ENCODE measurements around the gene PLOD1. TPM values are rescaled to one million over a fixed set of nuclear protein-coding genes. Genes with fewer than 3 reads are reported as not detected.

The PLOD1 gene
- total and polyA plus RNA-seq, 2 donors (not counting 1 experiment from before 2014, with no cell fraction given), result 10.4 to 13.4 TPM

DNA sequence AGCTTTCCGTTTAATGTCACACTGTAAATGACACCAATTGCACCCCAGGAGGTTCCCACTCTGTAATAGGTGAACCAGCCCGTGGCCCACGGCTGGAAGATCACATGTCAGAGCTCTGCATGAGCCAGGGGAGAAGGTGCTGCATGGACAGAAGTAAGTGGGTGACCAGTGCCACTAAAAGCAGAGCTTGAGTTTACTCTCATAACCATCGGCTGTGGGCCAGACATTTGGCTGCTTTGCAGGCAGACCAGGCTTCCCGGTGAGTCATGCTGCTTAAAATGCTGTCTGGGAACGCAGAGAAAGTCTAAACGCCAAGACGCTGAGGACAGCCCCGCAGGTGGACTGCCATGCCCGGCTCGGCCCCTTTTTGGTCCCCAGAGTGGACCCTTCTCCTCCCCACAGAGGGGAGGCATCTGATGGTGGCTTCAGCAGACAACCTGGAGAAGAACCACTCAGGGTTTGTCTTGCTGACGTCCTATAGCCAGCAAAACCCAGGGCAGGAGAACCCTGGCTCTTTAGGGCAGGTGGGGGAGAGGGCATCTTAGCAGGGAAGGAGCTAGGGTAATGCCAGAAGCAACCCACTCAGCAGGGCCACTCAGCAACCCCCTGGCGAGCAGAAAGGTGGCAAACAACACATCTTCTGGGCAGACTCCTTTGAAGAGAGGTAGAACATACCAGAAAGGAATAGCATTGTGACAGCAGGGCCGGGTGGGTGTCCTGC, 15.6 kb upstream of the PLOD1 start:
- Mint-ChIP-seq H3K4me1 (peaks cover 25% of the 10 kb centered on the region), H3K27ac (no peak overlapping the region), H3K9me3 (ENCODE audit: insufficient read depth) (no peaks in the 10 kb centered on the region), H3K27me3 (no peaks in the 10 kb centered on the region), H3K4me3 (no peak overlapping the region)
- intact Hi-C loops (cut with micrococcal nuclease), result no loop called here
- Histone ChIP-seq H4K20me1 (ENCODE audit: control insufficient read depth, insufficient read depth, low read length, poor library complexity, severe bottlenecking) (peaks cover 49% of the 10 kb centered on the region), H3K9ac (ENCODE audit: low read length) (no peak overlapping the region), H3K4me2 (replicated peaks; ENCODE audit: low read depth, low read length, poor library complexity, severe bottlenecking) (no peak overlapping the region), H3K27me3 (replicated peaks in 1 of 4; ENCODE audit: control extremely low read depth in 1 of 4, control insufficient read depth in 3 of 4, insufficient read depth in 4 of 4, low read length in 3 of 4) (no peaks in the 10 kb centered on the region), H3K4me1 (ENCODE audit: control insufficient read depth in 2 of 2, insufficient read depth in 2 of 2, low read length in 2 of 2) (peaks cover 6 to 10% of the 10 kb centered on the region in 2 donors), H2AFZ (ENCODE audit: insufficient read depth, low read depth, low read length, poor library complexity, severe bottlenecking) (no peak overlapping the region), H3K4me3 (ENCODE audit: control extremely low read depth in 1 of 5, extremely low read depth in 1 of 5, insufficient read depth in 1 of 5, low read depth in 2 of 5, low read length in 4 of 5) (no peak overlapping the region), H3K9me3 (ENCODE audit: control extremely low read depth in 1 of 3, control insufficient read depth in 2 of 3, insufficient read depth in 1 of 3, low read length in 2 of 3) (no peaks in the 10 kb centered on the region), H3K36me3 (replicated peaks in 1 of 2; ENCODE audit: control extremely low read depth in 1 of 2, control insufficient read depth in 1 of 2, extremely low read depth in 1 of 2, insufficient read depth in 2 of 2, low read length in 1 of 2) (peaks cover 2 to 50% of the 10 kb centered on the region in 2 experiments), H3K79me2 (ENCODE audit: control insufficient read depth, insufficient read depth, low read length) (peaks cover 35% of the 10 kb centered on the region), H3K27ac (ENCODE audit: low read length in 2 of 2) (no peak overlapping the region)
- ChIA-PET POLR2A (no interaction called here), CTCF (no interaction called here)
- TF ChIP-seq EZH2 (IDR thresholded peaks at IDR 0.05; ENCODE audit: borderline replicate concordance, insufficient read depth, low read depth, low read length, poor library complexity, severe bottlenecking), result no peak
- TF ChIP-seq, protein P1, sequence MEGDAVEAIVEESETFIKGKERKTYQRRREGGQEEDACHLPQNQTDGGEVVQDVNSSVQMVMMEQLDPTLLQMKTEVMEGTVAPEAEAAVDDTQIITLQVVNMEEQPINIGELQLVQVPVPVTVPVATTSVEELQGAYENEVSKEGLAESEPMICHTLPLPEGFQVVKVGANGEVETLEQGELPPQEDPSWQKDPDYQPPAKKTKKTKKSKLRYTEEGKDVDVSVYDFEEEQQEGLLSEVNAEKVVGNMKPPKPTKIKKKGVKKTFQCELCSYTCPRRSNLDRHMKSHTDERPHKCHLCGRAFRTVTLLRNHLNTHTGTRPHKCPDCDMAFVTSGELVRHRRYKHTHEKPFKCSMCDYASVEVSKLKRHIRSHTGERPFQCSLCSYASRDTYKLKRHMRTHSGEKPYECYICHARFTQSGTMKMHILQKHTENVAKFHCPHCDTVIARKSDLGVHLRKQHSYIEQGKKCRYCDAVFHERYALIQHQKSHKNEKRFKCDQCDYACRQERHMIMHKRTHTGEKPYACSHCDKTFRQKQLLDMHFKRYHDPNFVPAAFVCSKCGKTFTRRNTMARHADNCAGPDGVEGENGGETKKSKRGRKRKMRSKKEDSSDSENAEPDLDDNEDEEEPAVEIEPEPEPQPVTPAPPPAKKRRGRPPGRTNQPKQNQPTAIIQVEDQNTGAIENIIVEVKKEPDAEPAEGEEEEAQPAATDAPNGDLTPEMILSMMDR (IDR thresholded peaks at IDR 0.05), result no peak
- DNase-seq (no peak), ATAC-seq (ENCODE audit: low read depth) (no peak)
- WGBS (ENCODE audit: insufficient coverage), result 96% methylated on average over 12 of the region's 14 CpGs

DNA sequence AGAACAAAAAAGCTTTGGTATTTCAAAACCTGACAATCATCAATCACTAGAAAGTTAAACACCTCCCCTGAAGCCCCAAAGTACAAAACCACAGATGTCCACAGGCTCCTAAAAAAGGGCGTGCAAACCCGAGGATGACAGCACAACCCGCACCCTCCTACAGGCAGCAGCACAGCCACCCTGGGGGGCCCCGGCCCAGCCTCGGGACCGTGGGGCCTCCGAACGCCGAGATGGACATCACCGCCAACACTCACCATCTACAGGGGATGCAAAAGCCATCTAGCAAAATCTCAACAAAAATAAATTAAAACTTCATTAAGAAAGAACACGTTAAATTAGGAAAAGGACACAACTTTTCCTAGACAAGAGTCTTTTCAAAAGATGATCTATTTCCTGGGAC, 14.9 kb upstream of the PLOD1 start:
- H3K36me3 ChIP-seq (replicated peaks in 1 of 2; ENCODE audit: control extremely low read depth in 1 of 2, control insufficient read depth in 1 of 2, extremely low read depth in 1 of 2, insufficient read depth in 2 of 2, low read length in 1 of 2), result peaks cover 2 to 52% of the 10 kb centered on the region in 2 experiments
- H3K9ac ChIP-seq (ENCODE audit: low read length), result no peak overlapping the region
- ATAC-seq (ENCODE audit: low read depth), result no peak
- H2AFZ ChIP-seq (ENCODE audit: insufficient read depth, low read depth, low read length, poor library complexity, severe bottlenecking), result no peak overlapping the region
- H3K27ac ChIP-seq (ENCODE audit: low read length in 2 of 2), result no peak overlapping the region
- TF ChIP-seq EZH2 (IDR thresholded peaks at IDR 0.05; ENCODE audit: borderline replicate concordance, insufficient read depth, low read depth, low read length, poor library complexity, severe bottlenecking), result no peak
- TF ChIP-seq, protein P1 (IDR thresholded peaks at IDR 0.05), result no peak
- WGBS (ENCODE audit: insufficient coverage), result 96% methylated on average over 9 of the region's 11 CpGs
- no peak overlapping the region for H3K4me3 Mint-ChIP-seq
- DNase-seq, result no peak
- intact Hi-C loops (cut with micrococcal nuclease), result no loop called here
- H3K27me3 ChIP-seq (replicated peaks in 1 of 4; ENCODE audit: control extremely low read depth in 1 of 4, control insufficient read depth in 3 of 4, insufficient read depth in 4 of 4, low read length in 3 of 4), result no peaks in the 10 kb centered on the region
- no peak overlapping the region for H3K4me2 ChIP-seq (replicated peaks; ENCODE audit: low read depth, low read length, poor library complexity, severe bottlenecking)
- peaks cover 11 to 16% of the 10 kb centered on the region in 2 donors for H3K4me1 ChIP-seq (ENCODE audit: control insufficient read depth in 2 of 2, insufficient read depth in 2 of 2, low read length in 2 of 2)
- no peaks in the 10 kb centered on the region for H3K9me3 Mint-ChIP-seq (ENCODE audit: insufficient read depth)
- ChIA-PET CTCF (no interaction called here), POLR2A (interaction anchor here (0.9 kb wide), 1 partner anchor 10 kb away, joined by 3 read pairs; no protein-coding TSS in a partner anchor)
- peaks cover 32% of the 10 kb centered on the region for H3K4me1 Mint-ChIP-seq
- no peak overlapping the region for H3K27ac Mint-ChIP-seq
- H3K27me3 Mint-ChIP-seq, result no peaks in the 10 kb centered on the region
- no peaks in the 10 kb centered on the region for H3K9me3 ChIP-seq (ENCODE audit: control extremely low read depth in 1 of 3, control insufficient read depth in 2 of 3, insufficient read depth in 1 of 3, low read length in 2 of 3)
- H4K20me1 ChIP-seq (ENCODE audit: control insufficient read depth, insufficient read depth, low read length, poor library complexity, severe bottlenecking), result peaks cover 55% of the 10 kb centered on the region
- peaks cover 42% of the 10 kb centered on the region for H3K79me2 ChIP-seq (ENCODE audit: control insufficient read depth, insufficient read depth, low read length)
- no peak overlapping the region for H3K4me3 ChIP-seq (ENCODE audit: control extremely low read depth in 1 of 5, extremely low read depth in 1 of 5, insufficient read depth in 1 of 5, low read depth in 2 of 5, low read length in 4 of 5)

All from B cell (primary cell).